DMS 273 treated with DMSO at 0.1 percent for 48 hours (cell line): Measurements from ENCODE around the gene FECH.
"Not testable (repeated sequence)": the region's sequence is repeated elsewhere in the genome, so short reads cannot be mapped to it uniquely, and the experiment has no call there.

Experiments used
- DNase-seq: peaks from one replicate; lab custom pipeline; 2025; lab: John Stamatoyannopoulos, UW

Gene FECH, protein sequence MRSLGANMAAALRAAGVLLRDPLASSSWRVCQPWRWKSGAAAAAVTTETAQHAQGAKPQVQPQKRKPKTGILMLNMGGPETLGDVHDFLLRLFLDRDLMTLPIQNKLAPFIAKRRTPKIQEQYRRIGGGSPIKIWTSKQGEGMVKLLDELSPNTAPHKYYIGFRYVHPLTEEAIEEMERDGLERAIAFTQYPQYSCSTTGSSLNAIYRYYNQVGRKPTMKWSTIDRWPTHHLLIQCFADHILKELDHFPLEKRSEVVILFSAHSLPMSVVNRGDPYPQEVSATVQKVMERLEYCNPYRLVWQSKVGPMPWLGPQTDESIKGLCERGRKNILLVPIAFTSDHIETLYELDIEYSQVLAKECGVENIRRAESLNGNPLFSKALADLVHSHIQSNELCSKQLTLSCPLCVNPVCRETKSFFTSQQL

DNA sequence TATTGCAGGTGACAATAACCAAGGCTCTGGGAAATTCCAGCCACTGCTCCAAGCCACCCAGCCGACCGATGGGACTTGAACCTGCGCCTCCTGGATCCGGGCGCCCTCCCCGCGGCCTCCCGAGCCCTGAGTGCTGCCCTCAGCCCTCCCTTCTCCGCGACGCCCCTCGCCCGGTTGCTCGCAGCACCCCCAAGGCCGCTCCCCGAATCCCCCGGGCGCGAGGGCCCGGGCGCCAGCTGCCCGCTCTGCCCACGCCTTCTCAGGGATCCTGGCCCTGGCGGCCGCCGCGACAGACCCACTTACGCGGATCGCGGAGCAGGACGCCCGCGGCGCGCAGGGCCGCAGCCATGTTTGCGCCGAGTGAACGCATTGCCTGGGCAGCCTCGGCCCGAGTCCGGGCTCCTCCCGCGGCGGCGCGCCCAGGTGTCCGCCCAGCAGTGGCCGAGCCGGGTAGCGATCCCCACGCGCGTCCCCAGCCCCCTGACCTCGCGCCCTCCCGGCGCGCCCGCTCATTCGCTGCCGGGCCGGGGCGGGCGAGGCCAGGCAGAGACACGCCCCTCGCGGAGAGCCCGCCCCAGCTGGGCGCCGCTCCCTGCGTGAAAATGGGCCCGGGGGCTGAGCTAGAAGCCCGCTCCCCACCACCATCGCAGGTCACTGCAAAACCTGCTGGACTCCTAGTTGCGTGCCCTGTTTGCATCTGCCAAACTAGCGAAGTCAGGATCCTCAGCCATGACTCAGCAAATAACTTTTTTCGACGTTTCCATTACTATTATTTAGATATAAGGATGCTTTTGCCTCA lies at the start of gene FECH:
Gene FECH, minus strand, starts transcription at position 452 of the 799 bp plus-strand sequence. Its CDS starts 82 bp downstream, at position 370.
- DNase-seq = no peak

DNA sequence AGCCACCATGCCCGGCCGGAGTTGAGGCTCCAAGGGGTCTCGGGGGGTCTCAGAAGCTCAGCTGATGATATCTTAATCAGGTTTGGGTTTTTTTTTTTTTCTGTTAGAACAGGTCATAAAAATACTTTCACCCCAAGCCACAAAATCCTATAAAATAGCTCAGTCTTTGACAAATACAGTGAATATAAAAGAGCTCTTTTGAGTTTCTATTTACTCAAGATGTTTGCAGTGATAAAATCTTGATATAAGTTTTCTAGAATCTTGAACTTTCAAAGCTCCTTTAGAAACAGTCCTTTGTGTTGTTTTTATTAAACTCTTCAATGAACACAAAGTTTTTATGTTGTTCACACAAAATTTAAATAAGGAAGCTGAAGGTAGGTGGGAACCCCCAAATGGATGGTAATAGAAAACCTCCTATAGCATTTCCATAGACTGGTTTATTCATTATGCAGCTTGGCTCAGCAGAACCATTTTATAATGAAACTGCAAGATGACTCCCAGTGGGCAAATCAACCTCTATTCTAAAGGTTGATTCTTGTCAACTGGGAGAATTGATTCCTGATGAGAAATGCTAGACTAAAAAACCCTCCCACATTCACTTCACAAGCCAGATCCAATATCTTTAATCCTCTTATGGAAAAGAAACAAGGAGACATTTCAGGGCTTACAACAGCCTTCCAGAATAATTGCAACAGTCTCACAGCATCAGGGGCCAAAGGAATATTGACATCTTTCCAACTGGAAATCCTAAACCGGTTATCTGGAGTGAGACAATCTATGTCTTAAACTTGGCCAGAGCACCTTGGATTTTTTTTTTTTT lies 48.7 kb upstream of the FECH start:
- DNase-seq = no peak

GRCh38 chr18:57631697-57632096 lies 45.2 kb upstream of the FECH start:
- no peak for DNase-seq

DNA sequence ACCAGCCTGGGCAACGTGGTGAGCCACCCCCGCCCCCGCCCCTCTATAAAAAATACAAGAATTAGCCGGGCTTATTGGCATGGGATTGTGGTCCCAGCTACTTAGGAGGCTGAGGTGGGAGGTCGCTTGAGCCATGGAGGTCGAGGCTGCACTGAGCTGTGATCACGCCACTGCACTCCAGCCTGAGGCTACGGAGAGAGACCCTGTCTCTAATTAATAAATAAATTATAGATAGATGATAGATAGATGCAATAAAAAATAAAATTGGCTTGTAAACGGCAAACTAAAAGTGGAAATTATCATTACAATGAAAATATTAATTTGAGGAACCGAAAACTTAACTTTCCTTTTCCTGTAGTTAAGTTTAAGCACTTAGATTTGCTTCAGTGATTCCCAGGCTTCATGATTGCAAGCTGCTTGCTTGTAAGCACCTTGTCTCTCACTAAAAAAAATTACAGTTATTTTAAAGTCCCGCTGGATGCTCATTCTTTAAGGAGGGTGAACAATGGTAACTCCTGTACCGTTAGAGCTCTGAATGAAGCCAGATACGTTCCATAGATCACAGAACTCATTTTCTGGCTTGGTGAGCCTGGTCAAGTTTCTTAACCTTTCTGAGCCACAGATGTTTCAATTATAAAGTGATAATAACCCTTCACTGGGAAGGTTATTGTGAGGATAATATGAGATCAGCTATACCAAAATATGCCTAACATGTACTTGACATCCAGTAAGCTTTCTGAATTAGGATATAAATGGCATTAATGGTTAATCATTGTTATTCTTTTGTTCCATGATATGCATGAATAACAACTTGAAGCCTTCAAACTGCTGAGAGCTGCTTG lies 44.5 kb upstream of the FECH start:
- no peak for DNase-seq

DNA sequence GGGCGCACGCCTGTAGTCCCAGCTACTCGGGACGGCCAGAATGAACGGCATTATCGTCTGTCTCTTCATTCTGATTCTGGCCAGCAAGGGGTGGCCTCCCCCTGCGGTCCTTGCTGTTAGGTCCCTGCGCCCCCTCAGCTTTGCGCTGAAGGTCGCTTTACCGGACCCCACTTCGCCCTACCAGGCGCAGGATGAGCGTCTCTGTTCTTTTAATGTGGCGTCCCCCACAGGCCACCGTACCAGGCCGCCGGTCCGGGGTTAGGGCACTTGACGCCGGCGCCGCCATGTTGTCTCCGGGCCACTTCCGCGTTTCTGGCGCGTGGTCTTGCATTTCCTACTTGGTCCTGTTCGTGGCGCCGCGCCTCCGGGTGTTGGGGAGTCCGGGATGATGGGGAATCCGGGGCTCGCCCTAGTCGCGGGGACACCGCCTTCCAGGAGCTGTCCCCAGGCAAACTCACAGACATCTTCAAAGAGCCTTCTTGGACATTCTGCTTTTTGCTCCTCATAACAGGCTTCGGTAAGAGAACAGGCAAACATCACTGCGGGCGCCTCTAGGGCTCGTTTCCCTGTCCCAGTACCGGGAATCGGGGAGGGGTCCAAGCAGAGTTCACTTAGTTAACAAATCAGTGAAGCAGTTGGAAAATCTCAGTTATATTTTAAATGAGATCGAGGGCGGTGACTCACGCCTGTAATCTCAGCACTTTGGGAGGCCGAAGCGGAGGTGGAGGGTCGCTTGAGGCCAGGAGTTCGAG lies 43.7 kb upstream of the FECH start:
- DNase-seq = peak; percentile 89

- DNase-seq = no peak
These were observed 42.9 kb upstream of the FECH start for GRCh38 chr18:57629422-57629821.

DNA sequence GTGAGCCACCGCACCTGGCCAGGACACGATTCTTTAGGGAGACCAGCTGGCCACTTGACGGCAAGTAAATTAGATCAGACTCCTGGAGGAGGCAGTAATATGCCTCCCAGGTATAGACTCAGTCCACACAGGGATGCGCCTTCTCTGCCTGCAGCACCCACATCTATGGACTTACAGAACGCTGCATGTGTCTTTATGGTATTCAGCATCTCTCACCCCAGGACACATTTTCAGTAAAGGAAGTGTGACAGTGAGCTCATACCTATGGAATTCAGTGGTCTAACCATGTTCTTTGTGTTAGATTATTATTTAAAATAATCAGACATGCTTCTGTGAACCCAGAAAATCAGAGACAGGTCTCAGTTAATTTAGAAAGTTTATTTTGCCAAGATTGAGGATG lies 41.0 kb upstream of the FECH start:
- no peak for DNase-seq

GRCh38 chr18:57624988-57625387 lies 38.5 kb upstream of the FECH start:
- DNase-seq = no peak

DNA sequence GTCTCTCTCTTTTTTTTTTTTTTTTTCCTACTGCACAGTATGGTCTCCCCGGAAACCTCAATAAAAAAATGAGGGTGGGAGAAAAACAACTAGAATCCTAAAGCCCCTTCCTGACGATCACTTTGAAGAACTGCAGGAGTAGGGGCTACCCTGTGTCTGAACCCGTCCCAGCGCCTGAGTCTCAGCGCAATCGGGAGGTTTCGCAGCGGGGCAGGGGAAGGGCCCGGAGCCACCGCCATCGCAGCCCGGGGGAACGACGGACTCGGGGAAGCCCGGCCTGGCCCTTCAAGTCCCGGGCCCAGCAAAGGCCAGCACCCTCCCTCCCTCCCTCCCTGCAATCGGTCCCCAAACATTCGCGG lies 34.7 kb upstream of the FECH start:
- DNase-seq = no peak

- no peak for DNase-seq
These were observed 33.4 kb upstream of the FECH start for GRCh38 chr18:57619876-57620275.

GRCh38 chr18:57618910-57619309 lies 32.4 kb upstream of the FECH start:
- no peak for DNase-seq

DNA sequence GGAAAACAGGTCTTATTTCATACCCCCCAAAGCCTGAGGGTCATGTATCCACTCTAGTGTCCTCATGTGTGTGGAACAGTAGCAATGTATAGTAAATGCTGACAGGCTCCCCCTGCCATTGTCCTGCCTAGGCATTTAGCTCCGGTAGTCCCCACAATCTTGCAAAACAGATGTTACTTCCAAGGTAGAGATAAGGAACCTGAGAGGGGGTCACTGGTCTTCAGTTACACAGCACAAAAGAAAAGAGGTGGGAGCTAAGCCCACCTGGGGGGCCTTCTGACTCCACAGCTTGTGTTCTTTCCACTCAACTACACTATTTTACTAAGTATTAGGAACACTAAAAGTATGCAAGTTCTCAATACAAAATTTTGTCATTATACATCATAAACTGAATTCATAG lies 17.4 kb upstream of the FECH start:
- no peak for DNase-seq

DNA sequence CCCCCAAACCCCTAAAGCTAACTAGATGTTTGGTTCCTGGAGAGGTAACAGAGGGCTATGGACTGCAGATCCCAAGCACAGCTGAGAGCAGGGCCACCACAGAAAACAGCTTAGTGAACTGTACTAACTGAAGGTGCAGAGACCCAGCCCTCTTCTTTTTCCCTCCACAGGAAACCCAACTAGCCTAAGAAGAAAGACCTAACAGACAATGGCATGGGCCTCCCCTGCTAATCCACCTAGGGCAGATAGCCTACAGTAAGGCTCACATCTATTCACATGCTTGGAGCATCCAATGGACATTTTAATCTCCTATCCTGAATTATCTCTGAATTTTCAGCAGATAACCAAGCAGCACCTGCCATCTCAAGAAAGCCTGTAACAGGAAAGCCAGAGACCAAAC lies 8.8 kb upstream of the FECH start:
- DNase-seq = no peak

DNA sequence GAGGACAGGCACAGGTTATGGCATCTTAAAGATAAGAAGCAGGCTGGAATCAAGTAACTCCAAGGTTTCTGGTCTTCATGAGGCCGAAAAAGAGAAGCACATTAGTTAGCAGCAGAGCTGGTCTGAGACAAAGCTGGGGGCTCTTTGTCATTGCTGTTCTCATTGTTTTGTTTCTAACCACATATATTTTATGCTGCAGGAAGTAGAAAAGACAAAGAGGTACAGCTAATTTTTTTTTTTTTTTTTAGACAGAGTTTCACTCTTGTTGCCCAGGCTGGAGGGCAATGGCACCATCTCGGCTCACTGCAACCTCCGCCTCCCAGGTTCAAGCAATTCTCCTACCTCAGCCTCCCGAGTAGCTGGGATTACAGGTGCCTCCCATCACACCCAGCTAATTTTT lies 6.2 kb upstream of the FECH start:
- not testable (repeated sequence) for DNase-seq

DNA sequence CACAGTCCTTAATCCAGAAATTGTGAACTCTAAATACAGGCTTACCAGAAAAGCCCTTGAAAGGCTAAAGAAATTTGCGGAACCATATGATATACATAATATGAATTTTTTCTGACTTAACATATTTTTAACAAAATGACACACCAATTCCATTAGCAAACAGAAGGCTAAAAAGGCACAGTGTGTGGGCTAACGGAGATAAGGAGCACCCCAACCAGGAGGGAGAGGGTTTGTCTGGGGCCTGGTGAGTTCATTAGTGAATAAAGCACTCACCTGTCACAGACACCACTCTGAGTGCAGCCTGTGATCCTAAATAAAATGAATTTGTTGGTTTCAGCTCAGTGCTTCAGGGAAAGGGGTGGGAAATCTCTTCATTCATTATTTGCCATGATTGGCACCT lies 2.7 kb upstream of the FECH start:
- no peak for DNase-seq

GRCh38 chr18:57587098-57587661 lies 678 bp upstream of the FECH start:
- no peak for DNase-seq

- no peak for DNase-seq
These were observed 649 bp downstream of the FECH start for GRCh38 chr18:57585855-57586250.

GRCh38 chr18:57585421-57585820 lies 1.1 kb downstream of the FECH start:
- no peak for DNase-seq

- no peak for DNase-seq
These were observed 2.1 kb downstream of the FECH start for GRCh38 chr18:57584444-57584843.

- DNase-seq = no peak
These were observed 3.1 kb downstream of the FECH start for GRCh38 chr18:57583297-57583835.
